Measurements from ENCODE around the gene TTYH2. TPM values are rescaled to one million over a fixed set of nuclear protein-coding genes. Genes with fewer than 3 reads are reported as not detected.

Gene TTYH2
- total RNA-seq, 4 donors from 2014 or later = 5.5 to 7.7 (median 6.3) TPM

DNA sequence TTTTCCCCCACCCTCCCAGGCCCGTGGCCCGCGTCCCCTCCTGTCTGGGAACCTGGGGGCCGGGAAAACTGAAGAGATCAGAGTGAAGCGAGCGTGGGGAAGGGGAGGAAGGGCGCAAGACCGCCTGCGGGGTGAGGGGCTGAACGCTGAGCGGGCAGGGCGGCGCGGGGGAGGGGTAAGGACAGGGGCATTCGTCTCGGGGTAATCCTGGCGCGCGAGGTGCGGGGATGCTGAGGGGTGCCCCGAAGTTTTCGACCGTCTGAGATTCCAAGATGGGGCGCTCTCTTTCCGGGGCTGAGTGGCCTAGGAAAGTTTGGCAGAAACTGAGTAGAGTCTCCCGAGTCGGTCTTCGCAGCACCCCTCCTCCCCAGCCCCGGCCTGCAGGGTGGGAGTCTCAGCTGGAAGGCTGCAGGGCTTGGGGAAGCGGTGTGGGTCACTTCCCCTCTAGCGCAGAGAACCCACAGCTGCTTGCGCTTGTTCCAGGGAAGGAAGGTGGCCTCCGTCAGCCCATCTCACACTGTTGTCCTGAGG is 555 bp downstream of the TTYH2 start:
- ATAC-seq = no peak
- peak overlapping the region; percentile 49 to 61 for H3K4me3 ChIP-seq
- peaks cover 0 to 60% (median 35%) of the 10 kb centered on the region in 3 donors for H3K4me1 ChIP-seq
- H3K36me3 ChIP-seq = peaks cover 0 to 14% of the 10 kb centered on the region in 2 donors
- H3K27ac ChIP-seq = peak overlapping the region in 3 of 4 donors; percentile 56 to 85 (median 79)
- WGBS, 2 donors (ENCODE audit: low coverage in 1 of 2) = 9 to 20% methylated on average over 5 to 6 of the region's 33 CpGs
- TF ChIP-seq, protein P1, sequence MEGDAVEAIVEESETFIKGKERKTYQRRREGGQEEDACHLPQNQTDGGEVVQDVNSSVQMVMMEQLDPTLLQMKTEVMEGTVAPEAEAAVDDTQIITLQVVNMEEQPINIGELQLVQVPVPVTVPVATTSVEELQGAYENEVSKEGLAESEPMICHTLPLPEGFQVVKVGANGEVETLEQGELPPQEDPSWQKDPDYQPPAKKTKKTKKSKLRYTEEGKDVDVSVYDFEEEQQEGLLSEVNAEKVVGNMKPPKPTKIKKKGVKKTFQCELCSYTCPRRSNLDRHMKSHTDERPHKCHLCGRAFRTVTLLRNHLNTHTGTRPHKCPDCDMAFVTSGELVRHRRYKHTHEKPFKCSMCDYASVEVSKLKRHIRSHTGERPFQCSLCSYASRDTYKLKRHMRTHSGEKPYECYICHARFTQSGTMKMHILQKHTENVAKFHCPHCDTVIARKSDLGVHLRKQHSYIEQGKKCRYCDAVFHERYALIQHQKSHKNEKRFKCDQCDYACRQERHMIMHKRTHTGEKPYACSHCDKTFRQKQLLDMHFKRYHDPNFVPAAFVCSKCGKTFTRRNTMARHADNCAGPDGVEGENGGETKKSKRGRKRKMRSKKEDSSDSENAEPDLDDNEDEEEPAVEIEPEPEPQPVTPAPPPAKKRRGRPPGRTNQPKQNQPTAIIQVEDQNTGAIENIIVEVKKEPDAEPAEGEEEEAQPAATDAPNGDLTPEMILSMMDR (IDR thresholded peaks at IDR 0.05) = no peak
- TF ChIP-seq POLR2AphosphoS5 (IDR thresholded peaks at IDR 0.05) (no peak), POLR2A (IDR thresholded peaks at IDR 0.05) (no peak), EP300 (IDR thresholded peaks at IDR 0.05) (no peak)
- no peaks in the 10 kb centered on the region for H3K27me3 ChIP-seq
- no peaks in the 10 kb centered on the region for H3K9me3 ChIP-seq

DNA sequence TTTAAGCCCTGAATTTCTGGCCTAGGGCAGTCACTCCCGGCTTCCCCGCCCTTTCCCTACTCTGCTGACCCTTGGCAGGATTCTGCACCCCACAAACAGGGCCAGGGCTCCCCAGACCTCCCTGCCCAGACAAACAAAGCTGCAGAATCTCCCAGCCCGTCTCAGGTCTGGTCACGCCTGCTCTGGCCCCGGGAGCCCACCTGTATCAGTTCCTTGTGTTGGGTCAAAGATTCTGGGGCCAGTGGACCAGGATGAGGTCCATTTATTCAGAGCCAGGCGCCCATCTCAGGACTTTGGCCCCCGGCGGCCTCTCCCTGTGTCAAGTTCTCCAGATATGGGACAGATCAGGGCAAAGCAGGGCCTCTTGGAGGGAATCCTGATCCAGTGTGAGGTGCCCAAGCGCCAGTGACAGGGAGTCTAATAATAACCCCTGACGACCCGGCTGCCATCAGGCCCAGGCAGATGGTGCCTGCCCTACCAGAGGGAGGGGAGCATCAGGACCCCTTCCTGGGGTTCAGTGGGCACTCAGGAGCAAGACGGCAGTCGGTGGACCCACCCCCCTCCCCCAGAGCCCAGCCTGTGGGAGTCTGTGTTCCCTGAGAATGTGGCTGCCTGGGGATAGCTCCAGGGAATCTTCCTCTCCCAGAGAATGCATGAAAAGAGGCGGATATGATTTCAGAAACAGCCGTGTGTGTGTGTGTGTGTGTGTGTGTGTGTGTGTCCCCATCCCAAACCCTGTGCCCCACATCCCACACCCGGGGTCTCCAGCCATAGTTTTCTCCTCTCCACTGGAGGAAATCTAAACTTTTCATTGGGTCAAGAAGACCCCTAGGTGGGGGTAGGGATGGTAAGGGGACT is 1.3 kb downstream of the TTYH2 start:
- no peaks in the 10 kb centered on the region for H3K9me3 ChIP-seq
- WGBS, 2 donors (ENCODE audit: low coverage in 1 of 2) = 63 to 93% methylated on average over 3 to 4 of the region's 16 CpGs
- peaks cover 0 to 53% (median 35%) of the 10 kb centered on the region in 3 donors for H3K4me1 ChIP-seq
- peaks cover 0 to 6% of the 10 kb centered on the region in 2 donors for H3K36me3 ChIP-seq
- no peak for TF ChIP-seq POLR2AphosphoS5 (IDR thresholded peaks at IDR 0.05)
- TF ChIP-seq EP300 (IDR thresholded peaks at IDR 0.05) = no peak
- TF ChIP-seq, protein P1 (IDR thresholded peaks at IDR 0.05) = no peak
- no peak for TF ChIP-seq POLR2A (IDR thresholded peaks at IDR 0.05)
- no peak for ATAC-seq
- H3K27me3 ChIP-seq = no peaks in the 10 kb centered on the region
- H3K4me3 ChIP-seq = peak overlapping the region in 1 of 2 donors; percentile 61
- H3K27ac ChIP-seq = peak overlapping the region in 3 of 4 donors; percentile 56 to 85 (median 79)

DNA sequence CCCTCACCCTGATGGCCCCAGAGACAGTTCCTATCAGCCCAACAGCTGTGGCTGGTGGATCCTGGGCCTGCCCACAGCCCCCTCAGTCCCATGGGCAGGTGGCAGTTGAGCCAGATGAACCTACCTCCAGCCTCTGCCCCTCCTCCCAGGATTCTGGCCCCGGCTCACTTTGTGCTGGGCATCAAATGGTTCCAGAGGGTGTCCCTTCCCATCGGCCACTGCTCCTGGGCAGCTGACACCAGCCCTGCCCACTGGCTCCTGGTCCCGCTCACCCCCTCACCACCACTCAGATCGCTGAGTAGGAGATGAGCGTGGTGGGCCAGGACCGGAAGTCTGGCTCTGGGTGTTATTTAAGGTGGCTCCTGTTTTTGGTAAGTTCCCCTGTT is 2.0 kb downstream of the TTYH2 start:
- H3K4me3 ChIP-seq = no peak overlapping the region
- 73% methylated on average over 3 of the region's 6 CpGs; no CpG with 5 or more reads in 1 of the 2 donors for WGBS, 2 donors (ENCODE audit: low coverage in 1 of 2)
- TF ChIP-seq, protein P1 (IDR thresholded peaks at IDR 0.05) = no peak
- TF ChIP-seq EP300 (IDR thresholded peaks at IDR 0.05) = no peak
- no peak for TF ChIP-seq POLR2AphosphoS5 (IDR thresholded peaks at IDR 0.05)
- TF ChIP-seq POLR2A (IDR thresholded peaks at IDR 0.05) = no peak
- H3K27me3 ChIP-seq = no peaks in the 10 kb centered on the region
- no peaks in the 10 kb centered on the region for H3K36me3 ChIP-seq
- H3K27ac ChIP-seq = no peak overlapping the region
- ATAC-seq = no peak
- peaks cover 0 to 46% (median 30%) of the 10 kb centered on the region in 3 donors for H3K4me1 ChIP-seq
- no peaks in the 10 kb centered on the region for H3K9me3 ChIP-seq

DNA sequence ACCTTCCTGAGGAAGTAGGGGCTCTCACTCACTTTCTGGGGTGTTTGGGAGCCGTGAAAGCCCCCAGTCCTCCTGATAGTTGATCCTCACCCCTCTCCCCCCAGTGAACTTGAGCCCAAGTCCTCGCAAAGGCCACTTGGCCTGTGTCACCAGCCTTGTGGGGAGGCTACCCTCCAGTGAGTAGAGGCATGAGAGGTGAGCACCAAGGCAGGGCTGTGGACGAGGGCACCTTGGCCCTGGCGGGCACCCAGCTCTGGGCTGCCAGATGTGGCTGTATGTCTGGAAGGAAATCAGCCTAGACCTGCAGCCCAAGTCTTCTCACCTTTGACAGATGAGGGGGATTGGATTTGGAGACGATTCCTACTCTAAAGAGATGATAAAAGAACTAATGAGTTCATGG is 3.1 kb downstream of the TTYH2 start:
- Histone ChIP-seq H3K27me3 (no peaks in the 10 kb centered on the region), H3K4me3 (no peak overlapping the region), H3K27ac (no peak overlapping the region), H3K9me3 (no peaks in the 10 kb centered on the region), H3K36me3 (no peaks in the 10 kb centered on the region), H3K4me1 (peaks cover 0 to 35% (median 20%) of the 10 kb centered on the region in 3 donors)
- TF ChIP-seq EP300 (IDR thresholded peaks at IDR 0.05) (no peak), POLR2AphosphoS5 (IDR thresholded peaks at IDR 0.05) (no peak), POLR2A (IDR thresholded peaks at IDR 0.05) (no peak)
- TF ChIP-seq, protein P1 (IDR thresholded peaks at IDR 0.05) = no peak
- 57% methylated on average over 1 of the region's 5 CpGs; no CpG with 5 or more reads in 1 of the 2 donors for WGBS, 2 donors (ENCODE audit: low coverage in 1 of 2)
- ATAC-seq = no peak
